ENCODE measurements around the gene PC.

DNA sequence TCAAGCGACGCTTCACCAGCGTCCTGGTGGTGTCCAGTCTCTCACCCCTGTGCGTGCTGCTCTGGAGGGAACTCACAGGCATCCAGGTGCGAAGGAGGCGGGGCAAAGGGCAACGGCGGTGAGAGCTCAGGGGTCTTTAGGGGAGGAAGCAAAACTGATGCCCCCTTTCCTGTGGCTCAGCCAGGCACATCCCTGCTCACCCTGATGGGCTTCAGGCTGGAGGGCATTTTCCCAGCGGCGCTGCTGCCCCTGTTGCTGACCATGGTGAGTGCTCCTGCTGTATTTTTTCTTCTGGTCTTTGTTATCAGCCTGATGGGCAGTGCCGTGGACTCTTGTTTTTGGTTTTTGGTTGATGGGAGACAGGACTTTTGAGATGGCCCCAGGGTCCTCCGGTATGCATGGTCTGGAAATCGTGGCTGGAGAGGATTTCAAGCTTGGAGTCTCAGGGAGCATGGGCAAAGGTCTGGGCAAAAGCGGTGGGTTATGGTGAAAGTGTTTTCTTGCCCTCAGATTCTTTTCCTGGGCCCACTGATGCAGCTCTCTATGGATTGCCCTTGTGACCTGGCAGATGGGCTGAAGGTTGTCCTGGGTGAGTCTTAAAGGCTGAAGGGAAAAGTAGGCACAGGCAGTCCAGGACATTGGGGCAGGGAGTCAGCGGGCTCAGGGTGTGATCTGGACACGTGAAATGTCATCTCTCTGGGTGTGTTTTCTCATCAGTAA, 114.2 kb downstream of the PC start:
- TF ChIP-seq POLR2A (IDR thresholded peaks at IDR 0.05), result no peak
- no peak for TF ChIP-seq EP300 (IDR thresholded peaks at IDR 0.05)
- TF ChIP-seq, protein P1, sequence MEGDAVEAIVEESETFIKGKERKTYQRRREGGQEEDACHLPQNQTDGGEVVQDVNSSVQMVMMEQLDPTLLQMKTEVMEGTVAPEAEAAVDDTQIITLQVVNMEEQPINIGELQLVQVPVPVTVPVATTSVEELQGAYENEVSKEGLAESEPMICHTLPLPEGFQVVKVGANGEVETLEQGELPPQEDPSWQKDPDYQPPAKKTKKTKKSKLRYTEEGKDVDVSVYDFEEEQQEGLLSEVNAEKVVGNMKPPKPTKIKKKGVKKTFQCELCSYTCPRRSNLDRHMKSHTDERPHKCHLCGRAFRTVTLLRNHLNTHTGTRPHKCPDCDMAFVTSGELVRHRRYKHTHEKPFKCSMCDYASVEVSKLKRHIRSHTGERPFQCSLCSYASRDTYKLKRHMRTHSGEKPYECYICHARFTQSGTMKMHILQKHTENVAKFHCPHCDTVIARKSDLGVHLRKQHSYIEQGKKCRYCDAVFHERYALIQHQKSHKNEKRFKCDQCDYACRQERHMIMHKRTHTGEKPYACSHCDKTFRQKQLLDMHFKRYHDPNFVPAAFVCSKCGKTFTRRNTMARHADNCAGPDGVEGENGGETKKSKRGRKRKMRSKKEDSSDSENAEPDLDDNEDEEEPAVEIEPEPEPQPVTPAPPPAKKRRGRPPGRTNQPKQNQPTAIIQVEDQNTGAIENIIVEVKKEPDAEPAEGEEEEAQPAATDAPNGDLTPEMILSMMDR (IDR thresholded peaks at IDR 0.05), result no peak
- no peak for TF ChIP-seq POLR2AphosphoS5 (IDR thresholded peaks at IDR 0.05)

Data from sigmoid colon (tissue), 4 donors.